HG03575 (cell line): Measurements from ENCODE around the gene COL6A3.

Source experiments
- ATAC-seq: cut with Tn5 transposase; IDR thresholded peaks from one replicate; pipeline ENCODE4 v1.9.1; 2021; ENCODE audit not compliant: unreplicated experiment, insufficient number of reproducible peaks, low FRiP score; ENCODE audit errors: extremely low read depth

COL6A3 gene

DNA sequence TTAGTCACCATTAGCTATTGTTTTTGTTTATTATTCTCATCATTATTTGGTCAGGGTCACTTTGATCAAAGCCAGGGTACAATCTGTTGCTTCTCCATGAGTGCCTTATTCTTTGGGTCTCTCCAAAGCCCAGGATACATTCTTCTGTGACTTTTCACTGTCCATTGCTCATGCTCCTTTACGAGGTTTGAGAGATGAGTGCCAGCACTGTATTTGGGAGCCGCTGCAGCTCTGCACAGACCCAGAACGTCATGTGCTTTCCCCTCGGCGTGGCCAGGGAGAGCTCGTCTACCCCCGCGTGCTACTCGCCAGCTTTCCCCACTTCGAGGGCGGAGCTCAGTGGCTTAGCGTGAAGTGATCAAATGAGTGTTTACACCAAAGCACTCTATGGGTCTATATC lies 123.7 kb downstream of the COL6A3 start:
- no peak for ATAC-seq

DNA sequence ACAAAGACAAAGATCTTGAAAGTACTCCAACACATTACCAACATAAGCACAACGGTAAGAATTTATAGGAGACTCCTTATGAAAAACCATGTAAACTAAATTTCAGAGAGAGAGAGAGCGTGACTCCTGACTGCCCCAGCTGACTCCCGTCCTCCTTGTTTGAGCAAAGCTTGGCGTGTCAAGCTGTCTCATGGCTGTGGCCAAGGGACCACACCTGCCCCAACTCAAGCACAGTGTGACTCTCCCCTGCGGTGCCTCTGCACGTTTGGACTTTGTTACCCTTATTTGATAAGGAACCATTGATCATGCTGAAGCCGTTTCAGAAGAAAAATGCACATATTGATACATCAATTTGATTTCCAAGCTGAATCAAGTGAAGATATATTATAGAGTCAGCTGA lies 124.8 kb downstream of the COL6A3 start:
- ATAC-seq, result no peak

DNA sequence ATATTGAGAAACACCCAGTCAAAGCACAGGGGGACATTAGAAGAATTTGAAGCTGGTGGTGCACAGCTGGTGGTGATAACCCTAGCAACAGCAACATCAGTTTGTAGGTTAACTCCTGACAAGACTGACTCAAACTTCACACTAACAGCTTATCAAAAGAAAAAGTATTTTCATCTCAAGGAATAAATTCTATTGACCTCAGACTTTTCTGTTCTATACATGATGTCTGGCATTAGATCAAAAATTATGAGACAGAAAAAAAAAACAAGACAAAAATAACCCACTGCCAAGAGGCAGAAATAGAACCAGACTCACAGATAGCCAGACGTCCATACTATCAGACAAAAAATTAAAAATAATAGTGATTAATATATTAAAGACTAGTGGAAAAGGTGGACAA lies 126.1 kb downstream of the COL6A3 start:
- ATAC-seq, result no peak

DNA sequence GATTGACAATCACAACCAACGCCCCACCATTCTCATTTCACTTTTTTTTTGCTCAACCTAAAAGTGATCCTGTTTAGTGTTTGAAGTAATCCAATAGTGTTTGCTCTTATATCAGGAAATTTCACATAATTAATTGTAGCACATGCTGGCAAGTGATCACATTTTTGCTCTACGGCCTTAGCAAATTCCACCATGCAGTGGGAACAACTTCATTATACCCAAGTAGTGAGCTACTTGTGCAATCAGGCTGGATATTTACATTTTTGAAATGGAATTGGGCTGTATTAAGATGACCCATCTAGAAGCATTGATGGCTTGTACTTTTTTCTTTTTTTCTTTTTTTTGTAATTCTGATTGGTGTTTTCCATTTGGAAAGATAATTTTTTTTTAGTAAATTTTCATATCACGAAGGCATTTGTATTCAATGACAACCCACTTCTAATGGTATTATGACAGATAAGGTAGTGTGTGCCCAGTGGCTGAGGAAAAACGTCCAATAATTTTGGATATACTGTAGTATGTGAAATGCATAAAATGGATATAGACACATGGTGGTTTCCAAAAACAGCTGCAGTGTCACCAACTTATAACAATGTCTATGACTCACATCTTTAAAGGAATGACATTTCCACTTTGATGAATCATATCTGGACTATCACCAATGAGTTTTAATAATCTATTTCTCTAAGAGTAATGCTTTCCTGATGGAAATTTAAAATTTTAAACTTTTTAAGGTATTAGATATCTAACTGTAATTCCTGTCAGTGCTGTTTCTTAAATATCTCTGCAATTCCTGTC lies 130.6 kb downstream of the COL6A3 start:
- ATAC-seq, result no peak

DNA sequence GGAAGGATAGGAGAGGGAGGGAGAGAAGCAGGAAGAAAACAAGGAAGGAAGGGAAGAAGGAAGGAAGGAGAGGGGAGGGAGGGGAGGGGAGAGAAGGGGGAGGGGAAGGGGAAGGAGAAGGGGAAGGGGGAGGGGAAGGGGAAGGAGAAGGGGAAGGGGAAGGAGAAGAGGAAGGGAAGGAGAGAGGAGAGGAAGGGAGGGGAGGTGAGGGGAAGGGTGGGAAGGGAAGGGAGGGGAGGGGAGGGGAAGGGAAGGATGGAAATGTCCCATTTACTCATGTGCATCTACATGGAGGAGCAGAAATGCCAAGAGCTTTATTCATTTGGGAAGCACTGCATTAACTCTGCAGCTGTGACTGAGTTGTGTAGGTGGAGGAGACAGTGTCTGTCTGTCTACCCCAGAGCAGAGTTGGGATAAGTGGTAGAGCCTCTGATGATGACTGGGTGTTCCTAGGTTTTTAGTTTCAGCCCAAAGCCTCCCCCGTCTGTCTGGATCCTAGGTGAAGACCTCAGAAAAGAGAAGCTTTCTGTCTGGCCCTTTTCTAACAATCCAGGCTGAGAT lies 131.3 kb downstream of the COL6A3 start:
- ATAC-seq, result no peak

DNA sequence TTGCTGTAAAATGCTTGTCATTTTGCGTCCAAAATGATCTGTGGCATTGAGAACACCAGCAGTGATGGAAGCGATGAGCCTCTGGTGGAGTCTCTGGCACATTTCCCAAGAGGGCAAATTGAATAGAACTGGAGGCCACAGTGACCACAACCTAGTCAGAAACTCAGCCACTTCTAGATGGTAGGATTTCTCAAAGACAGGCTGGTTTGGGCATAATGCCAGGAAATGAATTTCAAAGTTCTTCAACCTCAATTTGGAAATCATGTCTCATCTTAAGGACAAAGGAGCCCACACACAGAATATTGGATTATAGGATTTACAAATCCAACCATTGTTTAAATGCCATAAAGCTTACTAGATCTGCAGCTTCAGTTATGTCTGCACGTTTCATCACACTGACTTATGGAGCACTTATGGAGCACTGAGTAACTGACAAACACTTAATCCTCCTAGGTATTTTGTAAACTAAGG lies 132.1 kb downstream of the COL6A3 start:
- ATAC-seq, result no peak

DNA sequence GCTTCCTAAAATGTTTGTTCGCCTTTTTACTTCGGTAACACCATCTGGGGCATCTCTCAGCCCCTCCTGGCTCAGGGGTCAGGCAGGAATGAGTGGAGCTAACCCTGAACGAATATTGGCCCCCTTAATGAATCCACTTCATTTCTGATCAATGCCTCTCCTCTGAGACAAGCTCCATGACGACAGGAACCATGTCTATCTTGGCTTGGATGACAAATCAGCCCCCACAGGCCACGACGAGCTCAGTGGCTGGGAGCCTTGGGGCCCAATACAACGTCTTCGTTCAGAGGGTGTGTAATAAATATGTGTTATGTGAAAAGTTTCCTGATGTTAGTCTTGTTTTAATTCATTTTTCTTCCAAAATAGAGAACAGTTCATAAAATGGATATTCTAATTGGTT lies 133.0 kb downstream of the COL6A3 start:
- ATAC-seq, result no peak

DNA sequence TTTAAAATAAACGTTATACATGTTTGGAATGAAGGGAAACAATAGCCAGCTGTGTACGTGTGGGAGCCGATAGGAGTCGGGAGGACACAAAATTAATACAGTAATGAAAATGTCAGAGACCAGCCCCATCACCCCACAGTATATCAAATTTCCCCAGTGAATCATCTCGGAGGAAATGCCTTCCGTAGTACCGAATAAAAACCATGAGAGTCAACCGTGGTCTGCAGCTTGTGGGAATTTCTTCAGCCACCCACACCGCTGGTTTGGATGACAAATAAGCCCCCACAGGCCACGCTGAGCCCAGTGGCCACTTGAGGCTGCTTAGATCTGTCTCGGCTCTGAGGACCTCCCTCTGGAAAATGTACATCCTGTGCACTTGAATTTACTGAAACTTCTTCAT lies 133.7 kb downstream of the COL6A3 start:
- ATAC-seq, result no peak

DNA sequence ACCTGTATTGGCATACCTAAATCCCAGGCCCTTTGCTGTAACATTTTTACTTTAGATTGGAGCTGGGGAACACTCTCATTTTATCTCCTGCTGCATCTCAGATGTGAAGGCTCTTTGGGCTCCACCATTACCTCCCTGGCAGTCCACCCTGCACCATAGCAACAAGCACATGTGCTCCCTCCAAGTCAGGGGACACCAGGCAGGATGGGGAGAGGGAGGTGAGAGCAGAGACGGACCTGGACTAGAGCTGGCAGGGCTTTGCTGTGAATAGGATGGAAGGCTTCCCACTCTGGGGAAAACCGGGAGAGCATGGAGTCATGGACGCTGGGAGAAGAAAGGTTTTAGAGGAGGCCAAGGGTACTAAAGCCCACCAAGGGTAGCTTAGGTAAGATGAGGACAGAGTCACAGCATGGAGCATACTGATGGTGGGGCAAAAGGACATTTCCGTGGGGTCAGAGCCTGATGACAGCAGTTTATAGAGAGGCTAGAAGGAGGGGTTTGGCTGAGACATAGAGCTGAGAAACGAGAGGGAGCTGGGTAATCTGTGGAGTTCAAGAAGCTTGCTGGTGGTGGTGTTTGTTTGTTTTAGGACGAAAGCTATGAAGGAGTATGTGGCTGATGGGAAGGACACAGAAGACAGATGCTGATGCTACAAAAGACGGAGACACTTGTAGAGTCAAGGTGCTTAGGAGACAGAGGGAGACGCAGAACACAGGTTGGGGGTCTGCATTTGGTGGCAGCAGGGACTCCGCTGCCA lies 134.8 kb downstream of the COL6A3 start:
- no peak for ATAC-seq

DNA sequence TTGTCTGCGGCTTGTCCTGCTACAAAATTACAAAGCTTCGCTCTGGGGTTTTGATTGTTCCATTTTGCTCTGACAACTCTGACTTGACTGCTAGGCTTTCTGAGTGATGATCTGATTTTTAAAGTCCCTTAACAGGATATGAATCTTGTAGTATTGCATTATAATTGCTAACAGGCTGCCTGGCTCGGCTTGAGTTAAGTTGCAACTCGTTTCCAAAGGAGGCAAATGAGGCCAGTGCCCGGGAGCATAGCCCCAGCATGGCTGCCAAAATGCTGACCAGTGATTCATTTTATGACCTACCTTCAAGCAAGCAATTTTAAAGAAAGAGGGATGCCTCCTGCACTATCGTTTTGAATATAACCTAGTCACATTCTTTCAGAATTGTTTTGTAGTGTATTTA lies 135.4 kb downstream of the COL6A3 start:
- ATAC-seq, result no peak

DNA sequence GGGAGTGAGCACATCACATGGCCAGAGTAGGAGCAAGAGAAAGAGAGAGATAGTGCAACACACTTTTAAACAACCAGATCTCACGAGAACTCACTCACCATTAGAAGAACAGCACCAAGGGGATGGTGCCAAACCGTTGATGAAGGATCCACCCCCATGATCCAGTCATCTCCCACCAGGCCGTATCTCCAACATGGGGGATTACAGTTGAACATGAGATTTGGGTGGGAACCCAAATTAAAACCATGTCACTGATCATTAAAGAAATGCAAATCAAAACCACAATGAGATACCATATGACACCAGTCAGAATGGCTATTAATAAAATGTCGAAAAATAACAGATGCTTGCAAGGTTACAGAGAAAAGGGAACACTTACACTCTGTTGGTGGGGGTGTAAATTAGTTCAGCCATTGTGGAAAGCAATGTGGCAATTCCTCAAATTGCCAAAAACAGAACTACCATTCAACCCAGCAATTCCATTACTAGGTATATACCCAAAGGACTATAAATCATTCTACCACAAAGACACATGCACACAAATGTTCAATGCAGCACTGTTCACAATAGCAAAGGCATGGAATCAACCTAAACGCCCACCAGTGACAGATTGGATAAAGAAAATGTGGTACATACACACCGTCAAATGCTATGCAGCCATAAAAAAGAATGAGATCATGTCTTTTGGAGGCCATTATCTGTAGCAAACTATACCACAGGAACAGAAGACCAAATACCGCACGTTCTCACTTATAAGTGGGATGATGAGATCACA lies 137.1 kb downstream of the COL6A3 start:
- no peak for ATAC-seq
